Panc1 (cell line): Measurements from ENCODE around the gene SLC8A1.

Source experiments
- POLR2AphosphoS5 ChIP-seq: IDR thresholded peaks from 2 replicates; pipeline ENCODE4 v1.6.1; 2012; ENCODE audit warnings: mild to moderate bottlenecking, low read depth, low read length, moderate library complexity
- SIN3A ChIP-seq: IDR thresholded peaks from 2 replicates; pipeline ENCODE4 v1.6.1; 2012; ENCODE audit warnings: low read depth, mild to moderate bottlenecking, low read length, moderate library complexity, borderline replicate concordance; ENCODE audit not compliant: insufficient read depth
- TCF7L2 ChIP-seq: IDR thresholded peaks from 2 replicates; pipeline ENCODE4 v1.6.1; 2011; ENCODE audit warnings: mild to moderate bottlenecking, low read depth, low read length, inconsistent platforms
- TF ChIP-seq, protein P1 (sequence below): fragments of 450-650 bp; IDR thresholded peaks from 2 replicates; pipeline ENCODE4 v1.5.1; 2017; ENCODE audit warnings: mild to moderate bottlenecking
- TF ChIP-seq, protein P2 (sequence below), 2 experiments: IDR thresholded peaks; 2 replicates each; pipeline ENCODE4 v1.6.1; 2011 to 2012; ENCODE audit warnings: low read depth in 2 of 2, control low read depth in 1 of 2, low read length in 1 of 2, mild to moderate bottlenecking in 1 of 2, moderate library complexity in 1 of 2; ENCODE audit not compliant: insufficient read depth in 1 of 2

DNA sequence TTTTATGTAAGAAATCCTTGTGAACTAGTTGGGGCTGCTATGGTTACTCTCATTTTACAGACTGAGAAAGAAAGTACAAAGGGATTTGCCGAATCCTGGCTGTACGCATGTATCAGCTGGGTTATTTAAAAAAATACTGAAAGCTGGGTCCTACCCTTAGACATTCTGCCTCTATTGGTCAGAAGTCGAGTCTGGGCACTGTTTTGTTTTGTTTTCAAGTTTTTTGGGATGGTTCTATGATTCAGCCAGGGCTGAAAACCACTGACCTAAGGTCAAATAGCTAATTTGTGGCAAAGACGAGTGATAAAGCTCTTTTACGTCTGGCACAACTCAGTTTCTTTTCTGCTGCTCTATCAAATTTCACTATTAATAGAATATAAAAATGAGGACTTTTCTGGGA, 5.9 kb upstream of the SLC8A1 start:
- TF ChIP-seq, protein P1, sequence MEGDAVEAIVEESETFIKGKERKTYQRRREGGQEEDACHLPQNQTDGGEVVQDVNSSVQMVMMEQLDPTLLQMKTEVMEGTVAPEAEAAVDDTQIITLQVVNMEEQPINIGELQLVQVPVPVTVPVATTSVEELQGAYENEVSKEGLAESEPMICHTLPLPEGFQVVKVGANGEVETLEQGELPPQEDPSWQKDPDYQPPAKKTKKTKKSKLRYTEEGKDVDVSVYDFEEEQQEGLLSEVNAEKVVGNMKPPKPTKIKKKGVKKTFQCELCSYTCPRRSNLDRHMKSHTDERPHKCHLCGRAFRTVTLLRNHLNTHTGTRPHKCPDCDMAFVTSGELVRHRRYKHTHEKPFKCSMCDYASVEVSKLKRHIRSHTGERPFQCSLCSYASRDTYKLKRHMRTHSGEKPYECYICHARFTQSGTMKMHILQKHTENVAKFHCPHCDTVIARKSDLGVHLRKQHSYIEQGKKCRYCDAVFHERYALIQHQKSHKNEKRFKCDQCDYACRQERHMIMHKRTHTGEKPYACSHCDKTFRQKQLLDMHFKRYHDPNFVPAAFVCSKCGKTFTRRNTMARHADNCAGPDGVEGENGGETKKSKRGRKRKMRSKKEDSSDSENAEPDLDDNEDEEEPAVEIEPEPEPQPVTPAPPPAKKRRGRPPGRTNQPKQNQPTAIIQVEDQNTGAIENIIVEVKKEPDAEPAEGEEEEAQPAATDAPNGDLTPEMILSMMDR = no peak
- TF ChIP-seq SIN3A = no peak
- TF ChIP-seq POLR2AphosphoS5 = no peak
- TF ChIP-seq, protein P2, sequence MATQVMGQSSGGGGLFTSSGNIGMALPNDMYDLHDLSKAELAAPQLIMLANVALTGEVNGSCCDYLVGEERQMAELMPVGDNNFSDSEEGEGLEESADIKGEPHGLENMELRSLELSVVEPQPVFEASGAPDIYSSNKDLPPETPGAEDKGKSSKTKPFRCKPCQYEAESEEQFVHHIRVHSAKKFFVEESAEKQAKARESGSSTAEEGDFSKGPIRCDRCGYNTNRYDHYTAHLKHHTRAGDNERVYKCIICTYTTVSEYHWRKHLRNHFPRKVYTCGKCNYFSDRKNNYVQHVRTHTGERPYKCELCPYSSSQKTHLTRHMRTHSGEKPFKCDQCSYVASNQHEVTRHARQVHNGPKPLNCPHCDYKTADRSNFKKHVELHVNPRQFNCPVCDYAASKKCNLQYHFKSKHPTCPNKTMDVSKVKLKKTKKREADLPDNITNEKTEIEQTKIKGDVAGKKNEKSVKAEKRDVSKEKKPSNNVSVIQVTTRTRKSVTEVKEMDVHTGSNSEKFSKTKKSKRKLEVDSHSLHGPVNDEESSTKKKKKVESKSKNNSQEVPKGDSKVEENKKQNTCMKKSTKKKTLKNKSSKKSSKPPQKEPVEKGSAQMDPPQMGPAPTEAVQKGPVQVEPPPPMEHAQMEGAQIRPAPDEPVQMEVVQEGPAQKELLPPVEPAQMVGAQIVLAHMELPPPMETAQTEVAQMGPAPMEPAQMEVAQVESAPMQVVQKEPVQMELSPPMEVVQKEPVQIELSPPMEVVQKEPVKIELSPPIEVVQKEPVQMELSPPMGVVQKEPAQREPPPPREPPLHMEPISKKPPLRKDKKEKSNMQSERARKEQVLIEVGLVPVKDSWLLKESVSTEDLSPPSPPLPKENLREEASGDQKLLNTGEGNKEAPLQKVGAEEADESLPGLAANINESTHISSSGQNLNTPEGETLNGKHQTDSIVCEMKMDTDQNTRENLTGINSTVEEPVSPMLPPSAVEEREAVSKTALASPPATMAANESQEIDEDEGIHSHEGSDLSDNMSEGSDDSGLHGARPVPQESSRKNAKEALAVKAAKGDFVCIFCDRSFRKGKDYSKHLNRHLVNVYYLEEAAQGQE (IDR thresholded peaks at IDR 0.05; ENCODE audit: insufficient read depth in 1 of 2, low read depth in 2 of 2, low read length in 1 of 2) = no peak
- no peak for TF ChIP-seq TCF7L2
